ENCODE data around the gene PRSS57. TPM values are rescaled to one million over a fixed set of nuclear protein-coding genes. Genes with fewer than 3 reads are reported as not detected.

Gene PRSS57
- total and polyA plus RNA-seq, 2 of the 13 experiments (the other 11 are each of a cell fraction or from before 2014, with no cell fraction given) = 0.12 TPM; not detected in 1

DNA sequence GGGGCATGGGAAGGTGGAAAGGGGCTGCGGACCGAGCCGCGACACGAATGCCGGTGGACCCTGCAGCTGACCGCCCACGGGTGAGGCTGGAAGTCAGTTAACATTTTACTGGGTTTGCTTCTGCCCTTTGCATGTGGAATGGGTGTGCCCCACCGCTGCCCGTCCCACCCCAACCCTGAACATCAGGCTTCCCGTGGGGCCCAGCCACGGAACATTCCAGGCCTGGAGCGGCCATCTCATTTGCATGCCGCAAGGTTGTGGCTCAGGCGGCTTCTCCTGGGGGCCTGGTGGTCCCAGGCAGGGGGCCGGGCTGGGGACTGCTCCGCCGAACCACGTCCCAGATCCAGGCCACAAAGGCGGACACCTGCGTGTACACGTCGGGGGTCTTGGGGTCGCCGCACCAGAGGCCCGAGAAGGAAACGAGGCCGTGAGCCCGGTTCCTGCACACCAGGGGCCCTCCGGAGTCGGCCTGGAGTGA lies 9.8 kb downstream of the PRSS57 start:
- CTCF ChIA-PET (ENCODE audit: low intra/inter-chr PET ratio, low total read pairs) = no interaction called here

More for the DNA sequence above, 9.8 kb downstream of the PRSS57 start:
- peaks cover 0 to 9% of the 10 kb centered on the region in 2 experiments; a peak in 1 of 5 replicates for H3K27me3 ChIP-seq (ENCODE audit: control insufficient read depth in 1 of 2, insufficient read depth in 2 of 2, low read length in 2 of 2)
- FAIRE-seq (no peak), DNase-seq (ENCODE audit: low spot score) (no peak), ATAC-seq (no peak)
- H3K4me3 ChIP-seq (replicated peaks in 1 of 3; ENCODE audit: insufficient read depth in 1 of 3, low read depth in 2 of 3, low read length in 3 of 3) = no peak overlapping the region
- H3K27ac ChIP-seq (ENCODE audit: extremely low read length, insufficient read depth, low read length) = no peak overlapping the region
- no TSS peak for BruUV-seq (replicated peaks)
- TF ChIP-seq ZNF335 (CRISPR knock-in tag; IDR thresholded peaks at IDR 0.05) (no peak), DNMT3B (CRISPR knock-in tag; conservative IDR thresholded peaks at IDR 0.05) (no peak), SIN3B (IDR thresholded peaks at IDR 0.05; ENCODE audit: low read length) (no peak), BCL6 (CRISPR knock-in tag; IDR thresholded peaks at IDR 0.05) (no peak), ZNF333 (CRISPR knock-in tag; IDR thresholded peaks at IDR 0.05; ENCODE audit: borderline replicate concordance) (no peak), NCOR1 (IDR thresholded peaks at IDR 0.05; ENCODE audit: borderline replicate concordance, low read length) (no peak), YEATS4 (CRISPR knock-in tag; IDR thresholded peaks at IDR 0.05; ENCODE audit: borderline replicate concordance) (no peak), CEBPG (CRISPR knock-in tag; IDR thresholded peaks at IDR 0.05) (no peak), ISL2 (CRISPR knock-in tag; IDR thresholded peaks at IDR 0.05) (no peak), ZNF589 (CRISPR knock-in tag; conservative IDR thresholded peaks at IDR 0.05) (no peak), SP1 (IDR thresholded peaks at IDR 0.05) (no peak), SP1 (CRISPR knock-in tag; IDR thresholded peaks at IDR 0.05) (no peak), HNRNPK (IDR thresholded peaks at IDR 0.05; ENCODE audit: low read depth, low read length, poor library complexity, severe bottlenecking) (no peak), ZNF607 (CRISPR knock-in tag; IDR thresholded peaks at IDR 0.05; ENCODE audit: borderline replicate concordance) (no peak), HMGA1 (CRISPR knock-in tag; conservative IDR thresholded peaks at IDR 0.05) (no peak), IKZF1 (IDR thresholded peaks at IDR 0.05) (no peak)
- TF ChIP-seq, protein P1, sequence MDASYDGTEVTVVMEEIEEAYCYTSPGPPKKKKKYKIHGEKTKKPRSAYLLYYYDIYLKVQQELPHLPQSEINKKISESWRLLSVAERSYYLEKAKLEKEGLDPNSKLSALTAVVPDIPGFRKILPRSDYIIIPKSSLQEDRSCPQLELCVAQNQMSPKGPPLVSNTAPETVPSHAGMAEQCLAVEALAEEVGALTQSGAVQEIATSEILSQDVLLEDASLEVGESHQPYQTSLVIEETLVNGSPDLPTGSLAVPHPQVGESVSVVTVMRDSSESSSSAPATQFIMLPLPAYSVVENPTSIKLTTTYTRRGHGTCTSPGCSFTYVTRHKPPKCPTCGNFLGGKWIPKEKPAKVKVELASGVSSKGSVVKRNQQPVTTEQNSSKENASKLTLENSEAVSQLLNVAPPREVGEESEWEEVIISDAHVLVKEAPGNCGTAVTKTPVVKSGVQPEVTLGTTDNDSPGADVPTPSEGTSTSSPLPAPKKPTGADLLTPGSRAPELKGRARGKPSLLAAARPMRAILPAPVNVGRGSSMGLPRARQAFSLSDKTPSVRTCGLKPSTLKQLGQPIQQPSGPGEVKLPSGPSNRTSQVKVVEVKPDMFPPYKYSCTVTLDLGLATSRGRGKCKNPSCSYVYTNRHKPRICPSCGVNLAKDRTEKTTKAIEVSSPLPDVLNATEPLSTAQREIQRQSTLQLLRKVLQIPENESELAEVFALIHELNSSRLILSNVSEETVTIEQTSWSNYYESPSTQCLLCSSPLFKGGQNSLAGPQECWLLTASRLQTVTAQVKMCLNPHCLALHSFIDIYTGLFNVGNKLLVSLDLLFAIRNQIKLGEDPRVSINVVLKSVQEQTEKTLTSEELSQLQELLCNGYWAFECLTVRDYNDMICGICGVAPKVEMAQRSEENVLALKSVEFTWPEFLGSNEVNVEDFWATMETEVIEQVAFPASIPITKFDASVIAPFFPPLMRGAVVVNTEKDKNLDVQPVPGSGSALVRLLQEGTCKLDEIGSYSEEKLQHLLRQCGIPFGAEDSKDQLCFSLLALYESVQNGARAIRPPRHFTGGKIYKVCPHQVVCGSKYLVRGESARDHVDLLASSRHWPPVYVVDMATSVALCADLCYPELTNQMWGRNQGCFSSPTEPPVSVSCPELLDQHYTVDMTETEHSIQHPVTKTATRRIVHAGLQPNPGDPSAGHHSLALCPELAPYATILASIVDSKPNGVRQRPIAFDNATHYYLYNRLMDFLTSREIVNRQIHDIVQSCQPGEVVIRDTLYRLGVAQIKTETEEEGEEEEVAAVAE (CRISPR knock-in tag; IDR thresholded peaks at IDR 0.05; ENCODE audit: borderline replicate concordance) = no peak
- TF ChIP-seq, protein P2, sequence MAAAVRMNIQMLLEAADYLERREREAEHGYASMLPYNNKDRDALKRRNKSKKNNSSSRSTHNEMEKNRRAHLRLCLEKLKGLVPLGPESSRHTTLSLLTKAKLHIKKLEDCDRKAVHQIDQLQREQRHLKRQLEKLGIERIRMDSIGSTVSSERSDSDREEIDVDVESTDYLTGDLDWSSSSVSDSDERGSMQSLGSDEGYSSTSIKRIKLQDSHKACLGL (CRISPR knock-in tag; IDR thresholded peaks at IDR 0.05) = no peak
- TF ChIP-seq, protein P3, sequence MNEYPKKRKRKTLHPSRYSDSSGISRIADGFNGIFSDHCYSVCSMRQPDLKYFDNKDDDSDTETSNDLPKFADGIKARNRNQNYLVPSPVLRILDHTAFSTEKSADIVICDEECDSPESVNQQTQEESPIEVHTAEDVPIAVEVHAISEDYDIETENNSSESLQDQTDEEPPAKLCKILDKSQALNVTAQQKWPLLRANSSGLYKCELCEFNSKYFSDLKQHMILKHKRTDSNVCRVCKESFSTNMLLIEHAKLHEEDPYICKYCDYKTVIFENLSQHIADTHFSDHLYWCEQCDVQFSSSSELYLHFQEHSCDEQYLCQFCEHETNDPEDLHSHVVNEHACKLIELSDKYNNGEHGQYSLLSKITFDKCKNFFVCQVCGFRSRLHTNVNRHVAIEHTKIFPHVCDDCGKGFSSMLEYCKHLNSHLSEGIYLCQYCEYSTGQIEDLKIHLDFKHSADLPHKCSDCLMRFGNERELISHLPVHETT (CRISPR knock-in tag; conservative IDR thresholded peaks at IDR 0.05) = no peak
- TF ChIP-seq, protein P4, sequence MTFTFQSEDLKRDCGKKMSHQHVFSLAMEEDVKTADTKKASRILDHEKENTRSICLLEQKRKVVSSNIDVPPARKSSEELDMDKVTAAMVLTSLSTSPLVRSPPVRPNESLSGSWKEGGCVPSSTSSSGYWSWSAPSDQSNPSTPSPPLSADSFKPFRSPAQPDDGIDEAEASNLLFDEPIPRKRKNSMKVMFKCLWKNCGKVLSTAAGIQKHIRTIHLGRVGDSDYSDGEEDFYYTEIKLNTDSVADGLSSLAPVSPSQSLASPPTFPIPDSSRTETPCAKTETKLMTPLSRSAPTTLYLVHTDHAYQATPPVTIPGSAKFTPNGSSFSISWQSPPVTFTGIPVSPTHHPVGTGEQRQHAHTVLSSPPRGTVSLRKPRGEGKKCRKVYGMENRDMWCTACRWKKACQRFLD (CRISPR knock-in tag; IDR thresholded peaks at IDR 0.05; ENCODE audit: borderline replicate concordance) = no peak
- H3K9me3 ChIP-seq (ENCODE audit: low read length) = no peaks in the 10 kb centered on the region
- in situ Hi-C loops (cut with HindIII; ENCODE audit: extremely low pct_ligation_motif_present, low pct_unique_long_range_greater_than_20kb) (no loop called here), intact Hi-C loops (cut with micrococcal nuclease; ENCODE audit: unreplicated experiment) (no loop called here)
- H3K9ac ChIP-seq (ENCODE audit: insufficient read depth, low read depth, low read length) = no peak overlapping the region
- H4K20me1 ChIP-seq (ENCODE audit: insufficient read depth, low read length) = no peaks in the 10 kb centered on the region
- H3K4me1 ChIP-seq (ENCODE audit: insufficient read depth, low read length) = peaks cover 16% of the 10 kb centered on the region
- 40% methylated on average over 2 of the region's 31 CpGs for WGBS (ENCODE audit: low lambda C conversion rate)
- no peaks in the 10 kb centered on the region for H3K79me2 ChIP-seq (ENCODE audit: insufficient read depth, low read length)
- no peak overlapping the region for H2AFZ ChIP-seq (ENCODE audit: low read length)
- POLR2A ChIA-PET = no interaction called here
- no peaks in the 10 kb centered on the region for H3K36me3 ChIP-seq (replicated peaks in 1 of 2; ENCODE audit: control insufficient read depth in 1 of 2, insufficient read depth in 2 of 2, low read length in 2 of 2)
- H3K4me2 ChIP-seq (ENCODE audit: low read depth, low read length) = no peak overlapping the region

Measured in HepG2 (cell line).